ENCODE measurements around the gene MAPKAPK2. TPM values are rescaled to one million over a fixed set of nuclear protein-coding genes. Genes with fewer than 3 reads are reported as not detected.
"Not testable (repeated sequence)": the region's sequence is repeated elsewhere in the genome, so short reads cannot be mapped to it uniquely, and the experiment has no call there.

The MAPKAPK2 gene
- total RNA-seq, 4 donors from 2014 or later, result 37.8 to 70.1 (median 61.7) TPM

- Histone ChIP-seq H3K9me3 (no peaks in the 10 kb centered on the region), H3K36me3 (no peaks in the 10 kb centered on the region), H3K4me1 (no peaks in the 10 kb centered on the region), H3K27ac (replicated peaks in 1 of 4) (peak within 1 kb of the TSS in 2 of 4 donors; percentile 41 to 51), H3K4me3 (peak within 1 kb of the TSS in 1 of 4 donors; percentile 1), H3K27me3 (peaks cover 0 to 14% (median 0%) of the 10 kb centered on the region in 4 donors)
- TF ChIP-seq CTCF (IDR thresholded peaks at IDR 0.05) (no peak), POLR2AphosphoS5 (IDR thresholded peaks at IDR 0.05) (peak in 1 of 2 donors; percentile 39)
- WGBS, result 81% methylated on average over 8 of the region's 8 CpGs
- DNase-seq (ENCODE audit: extremely low spot score), result no peak
- intact Hi-C loops (cut with DNase I), result no loop called here
Measured at GRCh38 chr1:206772243-206772937, 87.7 kb downstream of the MAPKAPK2 start, which contains the start of gene IL10. IL10 (minus strand) TSS chr1:206772494; CDS start chr1:206772435, 59 bp downstream.

GRCh38 chr1:206774093-206774492 is 89.4 kb downstream of the MAPKAPK2 start:
- intact Hi-C loops (cut with DNase I), result no loop called here
- DNase-seq (ENCODE audit: extremely low spot score), result no peak
- Histone ChIP-seq H3K4me1 (no peaks in the 10 kb centered on the region), H3K27ac (replicated peaks in 1 of 4) (no peak overlapping the region), H3K36me3 (no peaks in the 10 kb centered on the region), H3K4me3 (no peak overlapping the region), H3K9me3 (no peaks in the 10 kb centered on the region), H3K27me3 (peaks cover 0 to 14% (median 0%) of the 10 kb centered on the region in 4 donors)
- TF ChIP-seq POLR2A (IDR thresholded peaks at IDR 0.05; ENCODE audit: low read depth) (no peak), POLR2AphosphoS5 (IDR thresholded peaks at IDR 0.05) (no peak), CTCF (IDR thresholded peaks at IDR 0.05) (no peak), EP300 (IDR thresholded peaks at IDR 0.05) (no peak)
- WGBS, result 68% methylated on average over 3 of the region's 3 CpGs

GRCh38 chr1:206776229-206776628 is 91.5 kb downstream of the MAPKAPK2 start:
- no peak overlapping the region for H3K4me3 ChIP-seq
- WGBS, result 89% methylated on average over 2 of the region's 4 CpGs
- H3K9me3 ChIP-seq, result no peaks in the 10 kb centered on the region
- H3K27me3 ChIP-seq, result peaks cover 0 to 14% (median 0%) of the 10 kb centered on the region in 4 donors
- TF ChIP-seq CTCF (IDR thresholded peaks at IDR 0.05), result no peak
- TF ChIP-seq POLR2AphosphoS5 (IDR thresholded peaks at IDR 0.05), result no peak
- no peak for TF ChIP-seq EP300 (IDR thresholded peaks at IDR 0.05)
- TF ChIP-seq POLR2A (IDR thresholded peaks at IDR 0.05; ENCODE audit: low read depth), result no peak
- no peak for DNase-seq (ENCODE audit: extremely low spot score)
- no peak overlapping the region for H3K27ac ChIP-seq (replicated peaks in 1 of 4)
- H3K36me3 ChIP-seq, result no peaks in the 10 kb centered on the region
- intact Hi-C loops (cut with DNase I), result no loop called here
- H3K4me1 ChIP-seq, result no peaks in the 10 kb centered on the region

DNA sequence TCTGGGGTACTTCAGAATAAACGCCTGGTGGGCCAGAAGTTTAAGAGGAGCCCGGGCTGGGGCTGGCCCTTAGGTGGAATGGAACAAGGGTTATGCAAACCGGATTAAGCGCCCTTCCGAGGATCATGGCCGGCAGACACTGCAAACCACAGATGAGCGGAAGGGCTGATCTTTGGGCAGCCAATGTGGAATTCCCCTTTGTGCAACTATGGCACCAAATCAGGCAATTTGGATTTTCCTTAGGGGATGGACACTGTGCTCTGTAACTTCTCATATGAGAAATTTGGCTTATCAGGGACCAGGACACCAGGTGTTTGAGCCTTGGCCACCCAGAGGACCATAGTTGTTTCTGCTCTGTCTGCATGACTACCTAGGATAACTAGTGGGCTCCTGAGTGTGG is 93.3 kb downstream of the MAPKAPK2 start:
- intact Hi-C loops (cut with DNase I), result no loop called here
- 89% methylated on average over 7 of the region's 7 CpGs for WGBS

GRCh38 chr1:206778911-206779310 is 94.2 kb downstream of the MAPKAPK2 start:
- H3K36me3 ChIP-seq; H3K9me3 ChIP-seq; intact Hi-C loops (cut with DNase I); H3K27ac ChIP-seq (replicated peaks in 1 of 4); H3K4me3 ChIP-seq; H3K4me1 ChIP-seq; DNase-seq (ENCODE audit: extremely low spot score): not testable (repeated sequence)
- WGBS, result 73% methylated on average over 6 of the region's 6 CpGs
- peaks cover 0 to 10% (median 0%) of the 10 kb centered on the region in 4 donors for H3K27me3 ChIP-seq

More for the DNA sequence above, 93.3 kb downstream of the MAPKAPK2 start:
- peaks cover 0 to 14% (median 0%) of the 10 kb centered on the region in 4 donors for H3K27me3 ChIP-seq
- no peak overlapping the region for H3K4me3 ChIP-seq
- H3K9me3 ChIP-seq, result no peaks in the 10 kb centered on the region
- no peaks in the 10 kb centered on the region for H3K36me3 ChIP-seq
- no peak overlapping the region for H3K27ac ChIP-seq (replicated peaks in 1 of 4)
- TF ChIP-seq POLR2A (IDR thresholded peaks at IDR 0.05; ENCODE audit: low read depth) (no peak), EP300 (IDR thresholded peaks at IDR 0.05) (no peak), POLR2AphosphoS5 (IDR thresholded peaks at IDR 0.05) (no peak), CTCF (IDR thresholded peaks at IDR 0.05) (no peak)
- no peak for DNase-seq (ENCODE audit: extremely low spot score)
- H3K4me1 ChIP-seq, result no peaks in the 10 kb centered on the region
